PC-9 (cell line): ENCODE results near the gene TMEFF2.

Experiments used
- CTCF ChIP-seq: fragments of 200-600 bp; sonication (generic); conservative IDR thresholded peaks from 2 replicates; pipeline ENCODE4 v1.6.1; 2017; ENCODE audit warnings: mixed run types, antibody characterized with exemption, mild to moderate bottlenecking, moderate library complexity
- EZH2 ChIP-seq: fragments of 200-600 bp; sonication (generic); IDR thresholded peaks from 2 replicates; pipeline ENCODE4 v1.8.0; 2017; ENCODE audit warnings: antibody characterized with exemption, low read depth

- no peak for TF ChIP-seq CTCF
- TF ChIP-seq EZH2: no peak
Observed at GRCh38 chr2:191913796-191914195, 280.9 kb downstream of the TMEFF2 start.
